HEK293 (cell line): ENCODE measurements around the gene TMEM150A.

Experiments
- CTCF ChIA-PET: fragments of 350-600 bp; formaldehyde crosslinking; extraction: SDS; loops from one replicate; lab custom pipeline; 2021; ENCODE audit warnings: antibody characterized with exemption; lab: Yijun Ruan, JAX
- POLR2A ChIA-PET: fragments of 300-600 bp; formaldehyde crosslinking; extraction: SDS; loops from one replicate; lab custom pipeline; 2020; ENCODE audit warnings: antibody characterized with exemption, inconsistent platforms; lab: Yijun Ruan, JAX
- H3K27ac ChIP-seq: fragments of 200-500 bp; sonication (Bioruptor generic); 2 replicates; pipeline ENCODE4 v1.5.1; 2014; ENCODE audit warnings: low read depth, low read length, control low read depth, inconsistent platforms; ENCODE audit errors: extremely low read depth
- H3K36me3 ChIP-seq, 2 experiments: fragments of 200-500 bp in 1 of 2; sonication (Bioruptor generic) in 1 of 2; 1 replicate in 1 of 2; 2 replicates in 1 of 2; pipeline ENCODE4 v1.5.1; 2014 to 2017; ENCODE audit warnings: inconsistent platforms in 2 of 2, low read length in 2 of 2; ENCODE audit not compliant: control insufficient read depth in 2 of 2, insufficient read depth in 1 of 2
- H3K4me1 ChIP-seq: fragments of 200-500 bp; sonication (Bioruptor generic); 2 replicates; pipeline ENCODE4 v1.5.1; 2014; ENCODE audit warnings: mild to moderate bottlenecking, low read length, inconsistent platforms; ENCODE audit not compliant: control insufficient read depth, insufficient read depth
- H3K4me3 ChIP-seq: 2 replicates; pipeline ENCODE4 v1.5.1; 2011; ENCODE audit warnings: low read depth, mild to moderate bottlenecking, control low read depth, low read length, moderate library complexity
- H3K9me3 ChIP-seq: fragments of 200-500 bp; sonication (Bioruptor generic); 2 replicates; pipeline ENCODE4 v1.5.1; 2014; ENCODE audit warnings: low read depth, low read length, inconsistent platforms; ENCODE audit not compliant: control insufficient read depth, insufficient read depth
- BCL6B ChIP-seq: fragments of 450-650 bp; formaldehyde crosslinking; IDR thresholded peaks from 2 replicates; pipeline ENCODE4 v1.5.1; 2017; ENCODE audit warnings: missing biosample characterization, missing genetic modification characterization
- IKZF3 ChIP-seq: fragments of 450-650 bp; IDR thresholded peaks from 2 replicates; pipeline ENCODE4 v1.5.0; 2018; ENCODE audit warnings: missing biosample characterization, mild to moderate bottlenecking, missing genetic modification characterization, moderate library complexity
- MYNN ChIP-seq: fragments of 450-650 bp; formaldehyde crosslinking; IDR thresholded peaks from 2 replicates; pipeline ENCODE4 v1.5.1; 2016; ENCODE audit warnings: missing biosample characterization, missing genetic modification characterization, borderline replicate concordance
- PBX3 ChIP-seq: sonication (generic); formaldehyde crosslinking; IDR thresholded peaks from 2 replicates; pipeline ENCODE4 v1.8.1; 2022; ENCODE audit warnings: mild to moderate bottlenecking, moderate library complexity, missing genetic modification reagents
- SETDB1 ChIP-seq: IDR thresholded peaks from one replicate; pipeline ENCODE4 v1.6.1; 2017; ENCODE audit warnings: mild to moderate bottlenecking, low read length, moderate library complexity, mixed read lengths; ENCODE audit not compliant: insufficient read length
- TRIM28 ChIP-seq: IDR thresholded peaks from 2 replicates; pipeline ENCODE4 v1.6.1; 2011; ENCODE audit warnings: low read length, control low read depth, borderline replicate concordance
- ZBTB1 ChIP-seq: fragments of 450-650 bp; formaldehyde crosslinking; IDR thresholded peaks from 2 replicates; pipeline ENCODE4 v1.5.1; 2016; ENCODE audit warnings: missing biosample characterization, missing genetic modification characterization
- ZIC2 ChIP-seq: fragments of 450-650 bp; formaldehyde crosslinking; IDR thresholded peaks from 2 replicates; pipeline ENCODE4 v1.5.1; 2016; ENCODE audit warnings: missing biosample characterization, missing genetic modification characterization
- ZNF10 ChIP-seq: fragments of 450-650 bp; formaldehyde crosslinking; IDR thresholded peaks from 2 replicates; pipeline ENCODE4 v1.5.1; 2017; ENCODE audit warnings: missing biosample characterization, missing genetic modification characterization
- ZNF133 ChIP-seq: fragments of 450-650 bp; formaldehyde crosslinking; IDR thresholded peaks from 2 replicates; pipeline ENCODE4 v1.5.1; 2016; ENCODE audit warnings: missing biosample characterization, missing genetic modification characterization
- ZNF324 ChIP-seq: fragments of 450-650 bp; formaldehyde crosslinking; IDR thresholded peaks from 2 replicates; pipeline ENCODE4 v1.5.1; 2016; ENCODE audit warnings: missing biosample characterization, missing genetic modification characterization
- ZNF341 ChIP-seq: fragments of 450-650 bp; formaldehyde crosslinking; IDR thresholded peaks from 2 replicates; pipeline ENCODE4; 2016; ENCODE audit warnings: low read depth, missing biosample characterization, missing genetic modification characterization
- ZNF391 ChIP-seq: fragments of 450-650 bp; formaldehyde crosslinking; IDR thresholded peaks from 2 replicates; pipeline ENCODE4 v1.5.1; 2016; ENCODE audit warnings: low read depth, missing biosample characterization, missing genetic modification characterization, borderline replicate concordance
- ZNF394 ChIP-seq: fragments of 450-650 bp; formaldehyde crosslinking; IDR thresholded peaks from 2 replicates; pipeline ENCODE4 v1.5.1; 2016; ENCODE audit warnings: missing biosample characterization, missing genetic modification characterization, mild to moderate bottlenecking, moderate library complexity, borderline replicate concordance
- ZNF521 ChIP-seq: fragments of 450-650 bp; formaldehyde crosslinking; IDR thresholded peaks from 2 replicates; pipeline ENCODE4 v1.5.1; 2017; ENCODE audit warnings: missing biosample characterization, mild to moderate bottlenecking, missing genetic modification characterization
- ZNF560 ChIP-seq: fragments of 450-650 bp; formaldehyde crosslinking; IDR thresholded peaks from 2 replicates; pipeline ENCODE4 v1.5.1; 2017; ENCODE audit warnings: missing biosample characterization, missing genetic modification characterization, borderline replicate concordance
- ZNF701 ChIP-seq: fragments of 450-650 bp; formaldehyde crosslinking; IDR thresholded peaks from 2 replicates; pipeline ENCODE4 v1.5.1; 2016; ENCODE audit warnings: missing biosample characterization, missing genetic modification characterization
- ZNF704 ChIP-seq: fragments of 450-650 bp; formaldehyde crosslinking; IDR thresholded peaks from 2 replicates; pipeline ENCODE4 v1.5.1; 2016; ENCODE audit warnings: missing biosample characterization, missing genetic modification characterization
- ZNF768 ChIP-seq: fragments of 450-650 bp; formaldehyde crosslinking; IDR thresholded peaks from 2 replicates; pipeline ENCODE4 v1.5.1; 2018; ENCODE audit warnings: missing biosample characterization, mild to moderate bottlenecking, missing genetic modification characterization
- ZNF785 ChIP-seq: fragments of 450-650 bp; formaldehyde crosslinking; IDR thresholded peaks from 2 replicates; pipeline ENCODE4 v1.5.1; 2016; ENCODE audit warnings: missing biosample characterization, missing genetic modification characterization
- ZNF792 ChIP-seq: fragments of 450-650 bp; formaldehyde crosslinking; IDR thresholded peaks from 2 replicates; pipeline ENCODE4 v1.5.1; 2016; ENCODE audit warnings: missing biosample characterization, missing genetic modification characterization
- TF ChIP-seq, protein P1 (sequence below): fragments of 450-650 bp; formaldehyde crosslinking; IDR thresholded peaks from 2 replicates; pipeline ENCODE4 v1.5.1; 2016; ENCODE audit warnings: missing biosample characterization, missing genetic modification characterization
- TF ChIP-seq, protein P2 (sequence below): fragments of 450-650 bp; formaldehyde crosslinking; IDR thresholded peaks from 2 replicates; pipeline ENCODE4 v1.5.1; 2017; ENCODE audit warnings: missing biosample characterization, missing genetic modification characterization
- TF ChIP-seq, protein P3 (sequence below): fragments of 450-650 bp; IDR thresholded peaks from 2 replicates; pipeline ENCODE4 v1.5.1; 2018; ENCODE audit warnings: missing biosample characterization, mild to moderate bottlenecking, missing genetic modification characterization

Gene TMEM150A

DNA sequence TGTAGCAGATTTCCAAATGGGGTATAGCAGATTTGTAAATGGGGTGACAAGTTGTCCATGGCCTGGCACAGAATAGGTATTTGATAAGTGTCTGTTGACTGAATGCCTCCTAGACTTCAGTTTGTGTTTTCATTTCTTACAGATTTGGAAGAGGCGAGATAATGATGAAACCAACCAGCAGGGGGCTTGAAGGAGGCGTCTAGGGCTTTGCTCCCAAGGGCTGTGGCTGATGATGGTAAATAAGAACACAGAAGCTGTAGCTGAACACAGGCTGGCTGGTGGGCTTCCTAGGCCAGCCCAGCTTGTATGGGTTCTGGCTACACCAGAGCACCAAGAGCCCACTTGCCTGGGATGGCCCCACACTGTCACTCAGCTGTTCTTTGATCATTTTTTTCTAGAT lies 46.1 kb upstream of the TMEM150A start:
- CTCF ChIA-PET: interaction anchor here (0.6 to 3.1 kb wide), 13 partner anchors 9 to 169 kb away, joined by 3 to 19 read pairs (median 4); no protein-coding TSS in a partner anchor
- POLR2A ChIA-PET: interaction anchor here (0.5 to 1.5 kb wide), 2 partner anchors 9 to 18 kb away, joined by 3 read pairs; no protein-coding TSS in a partner anchor
- H3K27ac ChIP-seq: no peak overlapping the region; the same call in 1 of the 2 replicates
- H3K4me3 ChIP-seq: no peak overlapping the region
- no peaks in the 10 kb centered on the region for H3K9me3 ChIP-seq
- TF ChIP-seq IKZF3: no peak
- TF ChIP-seq ZNF341 (tag by site-specific recombination): no peak
- no peak for TF ChIP-seq MYNN
- no peak for TF ChIP-seq ZNF394 (tag by site-specific recombination)
- TF ChIP-seq, all 188 proteins: peak for 0
- no peaks in the 10 kb centered on the region for H3K4me1 ChIP-seq
- H3K36me3 ChIP-seq: peaks cover 70 to 88% of the 10 kb centered on the region in 2 experiments

- Histone ChIP-seq H3K27ac (no peak overlapping the region; the same call in 1 of the 2 replicates), H3K4me1 (no peaks in the 10 kb centered on the region), H3K9me3 (no peaks in the 10 kb centered on the region), H3K36me3 (peaks cover 75 to 90% of the 10 kb centered on the region in 2 experiments), H3K4me3 (no peak overlapping the region)
- TF ChIP-seq ZNF133 (tag by site-specific recombination) (no peak), ZNF391 (tag by site-specific recombination) (no peak), ZNF10 (no peak), SETDB1 (no peak), BCL6B (no peak), ZNF768 (tag by site-specific recombination) (no peak), ZIC2 (no peak), ZBTB1 (tag by site-specific recombination) (no peak), ZNF701 (tag by site-specific recombination) (no peak), ZNF792 (no peak), ZNF521 (no peak), TRIM28 (no peak), PBX3 (CRISPR knock-in tag) (no peak), ZNF560 (tag by site-specific recombination) (no peak), ZNF704 (tag by site-specific recombination) (no peak), ZNF785 (tag by site-specific recombination) (no peak), ZNF324 (no peak)
- TF ChIP-seq, protein P1, sequence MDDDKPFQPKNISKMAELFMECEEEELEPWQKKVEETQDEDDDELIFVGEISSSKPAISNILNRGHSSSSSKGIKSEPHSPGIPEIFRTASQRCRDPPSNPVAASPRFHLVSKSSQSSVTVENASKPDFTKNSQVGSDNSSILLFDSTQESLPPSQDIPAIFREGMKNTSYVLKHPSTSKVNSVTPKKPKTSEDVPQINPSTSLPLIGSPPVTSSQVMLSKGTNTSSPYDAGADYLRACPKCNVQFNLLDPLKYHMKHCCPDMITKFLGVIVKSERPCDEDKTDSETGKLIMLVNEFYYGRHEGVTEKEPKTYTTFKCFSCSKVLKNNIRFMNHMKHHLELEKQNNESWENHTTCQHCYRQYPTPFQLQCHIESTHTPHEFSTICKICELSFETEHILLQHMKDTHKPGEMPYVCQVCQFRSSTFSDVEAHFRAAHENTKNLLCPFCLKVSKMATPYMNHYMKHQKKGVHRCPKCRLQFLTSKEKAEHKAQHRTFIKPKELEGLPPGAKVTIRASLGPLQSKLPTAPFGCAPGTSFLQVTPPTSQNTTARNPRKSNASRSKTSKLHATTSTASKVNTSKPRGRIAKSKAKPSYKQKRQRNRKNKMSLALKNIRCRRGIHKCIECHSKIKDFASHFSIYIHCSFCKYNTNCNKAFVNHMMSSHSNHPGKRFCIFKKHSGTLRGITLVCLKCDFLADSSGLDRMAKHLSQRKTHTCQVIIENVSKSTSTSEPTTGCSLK (tag by site-specific recombination): no peak
- TF ChIP-seq, protein P2, sequence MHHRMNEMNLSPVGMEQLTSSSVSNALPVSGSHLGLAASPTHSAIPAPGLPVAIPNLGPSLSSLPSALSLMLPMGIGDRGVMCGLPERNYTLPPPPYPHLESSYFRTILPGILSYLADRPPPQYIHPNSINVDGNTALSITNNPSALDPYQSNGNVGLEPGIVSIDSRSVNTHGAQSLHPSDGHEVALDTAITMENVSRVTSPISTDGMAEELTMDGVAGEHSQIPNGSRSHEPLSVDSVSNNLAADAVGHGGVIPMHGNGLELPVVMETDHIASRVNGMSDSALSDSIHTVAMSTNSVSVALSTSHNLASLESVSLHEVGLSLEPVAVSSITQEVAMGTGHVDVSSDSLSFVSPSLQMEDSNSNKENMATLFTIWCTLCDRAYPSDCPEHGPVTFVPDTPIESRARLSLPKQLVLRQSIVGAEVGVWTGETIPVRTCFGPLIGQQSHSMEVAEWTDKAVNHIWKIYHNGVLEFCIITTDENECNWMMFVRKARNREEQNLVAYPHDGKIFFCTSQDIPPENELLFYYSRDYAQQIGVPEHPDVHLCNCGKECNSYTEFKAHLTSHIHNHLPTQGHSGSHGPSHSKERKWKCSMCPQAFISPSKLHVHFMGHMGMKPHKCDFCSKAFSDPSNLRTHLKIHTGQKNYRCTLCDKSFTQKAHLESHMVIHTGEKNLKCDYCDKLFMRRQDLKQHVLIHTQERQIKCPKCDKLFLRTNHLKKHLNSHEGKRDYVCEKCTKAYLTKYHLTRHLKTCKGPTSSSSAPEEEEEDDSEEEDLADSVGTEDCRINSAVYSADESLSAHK (tag by site-specific recombination): no peak
- TF ChIP-seq, protein P3, sequence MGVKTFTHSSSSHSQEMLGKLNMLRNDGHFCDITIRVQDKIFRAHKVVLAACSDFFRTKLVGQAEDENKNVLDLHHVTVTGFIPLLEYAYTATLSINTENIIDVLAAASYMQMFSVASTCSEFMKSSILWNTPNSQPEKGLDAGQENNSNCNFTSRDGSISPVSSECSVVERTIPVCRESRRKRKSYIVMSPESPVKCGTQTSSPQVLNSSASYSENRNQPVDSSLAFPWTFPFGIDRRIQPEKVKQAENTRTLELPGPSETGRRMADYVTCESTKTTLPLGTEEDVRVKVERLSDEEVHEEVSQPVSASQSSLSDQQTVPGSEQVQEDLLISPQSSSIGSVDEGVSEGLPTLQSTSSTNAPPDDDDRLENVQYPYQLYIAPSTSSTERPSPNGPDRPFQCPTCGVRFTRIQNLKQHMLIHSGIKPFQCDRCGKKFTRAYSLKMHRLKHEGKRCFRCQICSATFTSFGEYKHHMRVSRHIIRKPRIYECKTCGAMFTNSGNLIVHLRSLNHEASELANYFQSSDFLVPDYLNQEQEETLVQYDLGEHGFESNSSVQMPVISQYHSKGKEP (tag by site-specific recombination): no peak
- ChIA-PET POLR2A (interaction anchor here (1.5 kb wide), 1 partner anchor 19 kb away, joined by 3 read pairs; no protein-coding TSS in a partner anchor), CTCF (interaction anchor here (0.5 to 2.6 kb wide), 12 partner anchors 9 to 431 kb away, joined by 3 to 12 read pairs (median 3); no protein-coding TSS in a partner anchor)
Measured at GRCh38 chr2:85647823-85648526, 45.5 kb upstream of the TMEM150A start.
